Fibroblast of upper back skin (primary cell): ENCODE data around the gene MAP4.
"Not testable (repeated sequence)": the region's sequence is repeated elsewhere in the genome, so short reads cannot be mapped to it uniquely, and the experiment has no call there.

Experiments
- DNase-seq: peaks from one replicate; pipeline ENCODE4 v3.0.0-alpha.2; 2013

Gene MAP4, protein sequence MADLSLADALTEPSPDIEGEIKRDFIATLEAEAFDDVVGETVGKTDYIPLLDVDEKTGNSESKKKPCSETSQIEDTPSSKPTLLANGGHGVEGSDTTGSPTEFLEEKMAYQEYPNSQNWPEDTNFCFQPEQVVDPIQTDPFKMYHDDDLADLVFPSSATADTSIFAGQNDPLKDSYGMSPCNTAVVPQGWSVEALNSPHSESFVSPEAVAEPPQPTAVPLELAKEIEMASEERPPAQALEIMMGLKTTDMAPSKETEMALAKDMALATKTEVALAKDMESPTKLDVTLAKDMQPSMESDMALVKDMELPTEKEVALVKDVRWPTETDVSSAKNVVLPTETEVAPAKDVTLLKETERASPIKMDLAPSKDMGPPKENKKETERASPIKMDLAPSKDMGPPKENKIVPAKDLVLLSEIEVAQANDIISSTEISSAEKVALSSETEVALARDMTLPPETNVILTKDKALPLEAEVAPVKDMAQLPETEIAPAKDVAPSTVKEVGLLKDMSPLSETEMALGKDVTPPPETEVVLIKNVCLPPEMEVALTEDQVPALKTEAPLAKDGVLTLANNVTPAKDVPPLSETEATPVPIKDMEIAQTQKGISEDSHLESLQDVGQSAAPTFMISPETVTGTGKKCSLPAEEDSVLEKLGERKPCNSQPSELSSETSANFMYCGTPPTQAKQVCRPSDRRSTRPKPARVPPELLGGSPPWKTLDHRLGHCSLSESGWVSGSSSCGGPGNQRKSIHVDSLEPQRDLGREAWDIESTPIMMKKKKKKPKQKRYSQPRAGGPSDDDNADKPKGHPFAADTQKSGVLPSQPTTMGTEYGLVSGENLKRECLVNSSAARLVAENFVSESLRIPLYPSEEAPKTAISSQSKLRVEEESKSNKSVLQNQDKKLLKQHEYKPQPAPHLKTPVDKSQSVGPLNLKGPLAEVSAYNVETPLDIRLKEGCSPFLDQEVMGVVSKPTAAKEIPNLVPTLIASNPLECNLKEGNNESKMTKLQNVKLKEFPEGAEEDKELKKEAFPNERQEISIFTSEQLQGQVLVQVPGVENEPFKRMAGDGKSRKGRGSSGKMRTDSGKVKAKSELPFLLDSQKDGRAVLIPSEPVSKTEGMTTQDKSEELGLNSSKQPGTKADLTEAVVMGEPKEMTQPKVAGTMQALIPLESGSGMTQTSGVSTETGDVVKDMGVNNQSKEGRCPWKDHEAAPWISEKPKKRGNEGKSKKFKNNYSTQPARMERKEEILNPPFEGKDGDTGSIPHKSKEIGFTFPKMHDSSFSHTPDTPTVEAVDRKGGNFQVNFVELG (N-terminal part only)

DNA sequence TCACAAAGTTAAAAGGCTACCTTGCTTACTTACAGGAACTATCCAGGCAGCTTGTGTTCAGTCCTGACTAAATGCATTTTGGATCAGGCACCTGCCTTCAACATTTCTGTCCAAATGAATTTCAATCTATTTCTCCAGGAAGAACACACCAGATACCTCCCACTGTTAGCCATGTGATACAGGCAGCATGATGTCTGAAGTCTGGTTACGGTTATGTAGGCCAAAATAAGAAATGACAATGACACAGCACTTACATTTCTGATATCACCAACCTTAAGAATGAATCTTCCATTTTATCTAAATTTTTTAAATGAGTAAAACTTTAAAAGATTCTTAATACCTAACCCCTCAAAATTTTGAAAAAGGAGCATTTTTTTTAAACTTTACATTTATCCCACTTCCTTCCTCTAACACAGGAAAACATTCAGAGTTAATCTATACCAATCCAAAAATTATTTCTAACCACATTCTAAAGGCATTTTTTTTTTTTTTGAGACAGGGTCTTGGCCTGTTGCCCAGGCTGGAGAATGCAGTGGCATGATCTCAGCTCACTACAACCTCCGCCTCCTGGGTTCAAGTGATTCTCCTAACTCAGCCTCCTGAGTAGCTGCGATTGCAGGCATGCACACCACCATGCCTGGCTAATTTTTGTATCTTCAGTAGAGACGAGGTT is at the start of gene MAP4:
MAP4 (minus strand) TSS at position 116 of the 673 bp plus-strand sequence. CDS start 17,556 bp downstream, outside the sequence.
- DNase-seq = peak; percentile 74

DNA sequence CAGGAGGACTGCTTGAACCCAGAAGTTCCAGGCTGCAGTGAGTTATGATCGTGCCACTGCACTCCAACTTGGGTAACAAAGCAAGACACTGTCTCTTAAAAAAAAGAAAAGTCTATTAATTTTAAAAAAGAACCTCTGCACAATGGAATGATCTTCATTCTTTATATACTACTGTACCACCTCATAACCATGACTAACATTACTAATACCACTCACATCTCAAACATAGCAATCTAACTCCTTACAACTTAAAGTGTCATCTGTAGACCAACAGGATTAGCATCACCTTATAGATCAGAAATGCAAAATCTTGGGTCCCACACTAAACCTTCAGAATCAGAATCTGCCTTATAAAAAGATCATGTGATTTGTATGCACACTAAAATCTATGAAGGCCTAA is 48.8 kb upstream of the MAP4 start:
- DNase-seq = peak; percentile 25

DNA sequence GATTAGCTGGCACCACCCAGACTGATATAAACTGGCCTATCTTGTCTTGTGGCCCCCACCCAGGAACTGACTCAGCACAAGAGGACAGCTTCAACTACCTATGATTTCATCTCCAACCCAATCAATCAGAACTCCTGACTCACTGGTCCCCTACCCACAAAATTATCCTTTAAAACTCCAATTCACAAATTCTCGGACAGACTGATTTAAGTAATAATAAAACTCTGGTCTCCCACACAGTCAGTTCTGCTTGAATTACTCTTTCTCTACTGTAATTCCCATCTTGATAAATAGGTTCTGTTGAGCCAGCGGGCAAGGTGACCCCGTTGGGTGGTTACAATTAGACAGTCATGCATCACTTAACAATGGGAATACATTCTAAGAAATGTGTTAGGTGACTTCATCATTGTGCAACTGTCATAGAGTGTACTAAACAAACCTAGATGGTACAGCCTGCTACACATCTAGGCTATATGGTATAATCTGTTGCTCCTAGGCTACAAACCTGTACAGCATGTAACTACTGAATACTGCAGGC is 48.1 kb upstream of the MAP4 start:
- peak; percentile 28 for DNase-seq

DNA sequence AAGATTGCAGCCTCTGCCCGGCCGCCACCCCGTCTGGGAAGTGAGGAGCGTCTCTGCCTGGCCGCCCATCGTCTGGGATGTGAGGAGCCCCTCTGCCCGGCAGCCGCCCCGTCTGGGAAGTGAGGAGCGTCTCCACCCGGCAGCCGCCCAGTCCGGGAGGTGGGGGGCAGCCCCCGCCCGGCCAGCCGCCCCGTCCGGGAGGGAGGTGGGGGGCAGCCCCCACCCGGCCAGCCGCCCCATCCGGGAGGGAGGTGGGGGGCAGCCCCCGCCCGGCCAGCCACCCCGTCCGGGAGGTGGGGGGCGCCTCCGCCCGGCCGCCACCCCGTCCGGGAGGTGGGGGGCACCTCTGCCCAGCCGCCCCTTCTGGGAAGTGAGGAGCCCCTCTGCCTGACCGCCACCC is 45.4 kb upstream of the MAP4 start:
- not testable (repeated sequence) for DNase-seq

DNA sequence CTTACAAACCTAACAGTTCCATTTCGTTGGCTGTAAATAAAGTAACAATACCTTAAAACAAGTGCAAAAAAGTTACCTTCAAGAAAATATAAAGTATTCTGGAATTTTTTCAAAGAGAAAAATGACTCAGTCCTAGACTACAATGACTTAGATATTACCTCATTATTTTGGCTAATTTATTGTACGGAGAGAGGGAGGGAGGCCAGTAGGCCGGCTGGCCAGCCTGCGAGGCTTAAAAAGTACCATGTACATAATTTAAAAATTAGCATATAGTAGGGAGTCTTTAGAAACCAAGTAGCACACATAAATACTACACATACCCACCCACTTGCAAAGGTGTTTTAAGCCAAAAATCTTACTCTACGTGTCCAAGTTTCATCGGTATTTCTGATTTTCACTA is 41.9 kb upstream of the MAP4 start:
- DNase-seq = no peak

DNA sequence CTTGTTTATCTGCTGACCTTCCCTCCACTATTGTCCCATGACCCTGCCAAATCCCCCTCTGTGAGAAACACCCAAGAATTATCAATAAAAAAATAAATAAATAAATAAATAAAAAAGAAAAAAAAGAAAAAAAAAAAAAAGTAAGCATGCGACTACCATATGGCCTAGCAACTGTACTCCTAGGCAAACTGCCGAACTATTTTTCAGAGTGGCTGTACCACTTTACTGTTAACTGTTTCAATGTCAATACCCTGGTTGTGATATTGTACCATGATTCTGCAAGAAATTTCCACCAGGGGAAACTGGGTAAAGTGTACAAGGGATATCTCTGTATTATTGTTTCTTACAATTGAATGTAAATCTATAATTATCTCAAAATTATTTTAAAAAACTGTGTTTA is 41.3 kb upstream of the MAP4 start:
- no peak for DNase-seq

DNA sequence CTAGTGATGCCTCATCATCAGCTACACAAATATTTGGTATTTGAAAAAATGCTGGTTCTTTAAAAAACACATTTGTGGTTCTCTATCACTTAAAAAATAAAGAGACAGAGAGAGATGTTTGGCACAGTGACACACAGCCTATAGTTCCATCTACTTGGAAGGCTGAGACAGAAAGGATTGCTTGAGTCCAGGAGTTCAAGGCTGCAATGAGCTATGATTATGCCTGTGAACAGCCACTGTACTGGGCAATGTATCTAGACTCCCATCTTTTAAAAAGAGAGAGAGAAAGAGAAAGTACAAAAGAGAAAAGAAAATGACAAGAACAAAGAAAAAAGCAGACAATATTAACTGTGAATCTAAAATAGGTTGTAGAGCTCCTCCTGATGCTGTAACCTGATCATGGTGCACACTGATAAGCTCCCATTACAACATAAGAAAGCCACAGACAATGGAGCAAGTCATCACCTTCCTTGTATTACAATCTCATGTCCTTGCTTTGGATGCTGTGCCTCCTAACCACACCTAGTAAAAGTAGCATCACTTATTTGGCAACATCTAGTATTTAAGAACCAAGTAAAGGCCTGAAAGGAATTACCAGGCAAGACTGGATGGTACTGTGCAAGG is 31.7 kb upstream of the MAP4 start:
- no peak for DNase-seq

DNA sequence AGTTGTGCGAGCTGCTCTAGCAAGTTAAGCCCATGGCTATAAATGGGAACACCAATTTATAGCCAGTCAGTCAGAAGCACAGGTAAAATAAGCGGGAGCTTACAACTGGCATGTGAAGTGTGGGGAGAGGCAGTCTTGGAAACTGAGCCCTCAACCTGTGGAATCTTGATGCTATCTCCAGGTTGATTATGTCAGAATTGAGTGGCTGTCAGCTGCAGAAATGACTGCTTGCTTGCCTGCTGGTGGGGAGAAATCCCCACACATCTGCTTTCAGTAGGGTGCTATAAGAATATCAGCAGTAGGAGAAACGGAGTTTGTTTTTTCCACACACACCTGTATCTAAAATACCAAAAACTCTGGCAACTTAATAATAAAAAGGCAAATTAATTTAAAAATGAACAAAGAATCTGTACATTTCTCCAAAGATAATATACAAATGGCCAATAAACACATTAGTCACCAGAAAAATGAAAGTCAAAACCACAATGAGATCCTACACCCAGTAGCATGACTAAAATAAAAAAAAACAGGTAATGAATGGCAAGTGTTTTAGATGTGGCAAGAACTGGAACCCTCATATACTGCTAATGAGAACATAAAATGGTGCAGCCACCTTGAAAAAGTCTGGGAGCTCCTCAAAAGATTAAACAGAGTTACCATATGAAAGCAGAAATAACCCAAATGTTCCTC is 26.0 kb upstream of the MAP4 start:
- DNase-seq = no peak

DNA sequence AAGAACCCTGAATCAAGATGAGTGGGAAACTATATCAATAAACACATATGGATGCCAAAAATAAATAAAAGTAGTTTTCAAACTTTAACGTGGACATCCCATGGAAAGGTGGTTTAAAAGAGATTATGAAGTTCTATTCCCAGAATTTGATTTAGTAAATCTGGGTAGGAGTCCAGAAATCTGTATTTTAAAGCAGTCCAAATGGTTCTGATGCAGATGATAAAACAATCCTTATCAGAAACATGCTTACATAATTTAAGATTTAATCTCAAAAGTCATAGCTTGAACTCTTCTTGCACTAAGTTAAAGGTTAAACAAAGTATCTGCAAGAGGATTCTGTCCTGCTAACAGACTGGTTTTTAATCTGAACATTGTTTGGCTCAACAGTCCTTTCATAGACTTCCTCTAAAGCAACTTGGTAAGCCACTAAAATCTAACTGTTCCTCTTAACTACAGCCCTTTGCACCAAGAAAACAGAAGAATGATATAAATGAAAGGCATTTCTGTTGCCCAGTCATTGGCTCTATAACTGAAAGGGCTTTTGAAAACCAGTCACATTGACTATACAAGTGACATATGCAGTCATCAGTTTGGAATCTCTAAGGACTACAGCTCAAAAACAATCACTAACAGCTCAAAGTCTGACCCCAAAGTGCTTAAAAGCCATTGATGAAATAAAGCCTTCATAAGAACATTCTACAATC is 23.4 kb upstream of the MAP4 start:
- peak; percentile 76 for DNase-seq

DNA sequence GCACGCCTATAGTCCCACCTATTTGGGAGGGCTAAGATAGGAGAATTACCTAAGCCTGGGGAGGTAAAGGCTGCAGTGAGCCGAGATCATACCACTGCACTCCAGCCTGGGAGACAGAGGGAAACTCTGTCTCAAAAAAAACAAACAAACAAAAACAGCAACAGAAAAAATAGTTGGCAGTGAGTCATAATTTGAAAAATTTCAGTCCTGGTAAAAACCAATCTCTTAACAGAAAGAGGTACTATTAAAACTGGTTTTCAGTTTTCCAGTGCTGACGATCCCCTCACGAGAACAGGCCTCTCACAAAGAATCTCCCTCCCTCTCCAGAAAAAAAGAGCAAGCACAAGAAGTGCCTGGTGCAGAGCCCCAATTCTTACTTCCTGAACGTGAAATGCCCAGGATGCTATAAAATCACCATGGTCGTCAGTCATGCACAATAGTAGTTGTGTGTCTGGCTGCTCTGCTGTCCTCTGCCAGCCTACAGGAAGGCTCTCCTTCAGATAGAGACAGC is 22.8 kb upstream of the MAP4 start:
- no peak for DNase-seq

DNA sequence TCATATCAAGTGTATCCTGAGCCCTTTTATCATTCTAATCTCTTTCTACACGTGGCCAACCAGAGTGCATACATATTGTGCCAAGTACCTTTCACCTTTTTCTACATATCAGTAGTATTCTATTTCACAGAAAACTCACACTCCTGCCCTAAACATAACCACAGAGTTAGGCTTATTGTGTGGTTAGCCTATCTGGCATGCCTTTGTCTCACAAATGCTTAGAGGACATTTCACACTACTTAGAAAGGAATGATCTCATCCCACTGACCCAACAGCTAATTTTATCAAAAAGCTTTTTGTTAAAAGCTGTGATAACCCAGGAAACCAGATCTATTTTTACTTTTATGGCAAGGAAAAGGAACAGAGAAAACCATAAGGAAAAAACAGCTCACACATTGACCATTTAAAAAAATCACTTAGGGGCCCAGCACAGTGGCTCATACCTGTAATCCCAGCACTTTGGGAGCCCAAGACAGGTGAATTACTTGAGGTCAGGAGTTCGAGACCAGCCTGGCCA is 17.8 kb upstream of the MAP4 start:
- DNase-seq = peak; percentile 71

DNA sequence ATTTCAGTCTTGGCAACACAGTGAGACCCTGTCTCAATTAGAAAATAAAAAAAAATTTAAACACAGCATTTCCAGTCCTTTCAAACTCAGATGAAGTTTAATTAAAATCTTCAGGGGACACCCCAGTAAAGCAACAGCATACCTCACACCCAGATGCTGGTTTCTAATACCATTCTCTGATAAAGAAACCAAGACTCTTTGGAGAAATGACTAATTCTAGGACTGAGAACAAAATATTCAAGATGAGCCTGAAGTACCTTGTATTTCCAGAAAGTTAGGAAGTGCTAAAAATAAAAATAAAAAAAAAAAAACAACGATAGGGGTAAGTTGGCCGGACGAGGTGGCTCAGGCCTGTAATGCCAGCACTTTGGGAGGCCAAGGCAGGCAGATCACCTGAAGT is 14.0 kb upstream of the MAP4 start:
- DNase-seq = no peak

DNA sequence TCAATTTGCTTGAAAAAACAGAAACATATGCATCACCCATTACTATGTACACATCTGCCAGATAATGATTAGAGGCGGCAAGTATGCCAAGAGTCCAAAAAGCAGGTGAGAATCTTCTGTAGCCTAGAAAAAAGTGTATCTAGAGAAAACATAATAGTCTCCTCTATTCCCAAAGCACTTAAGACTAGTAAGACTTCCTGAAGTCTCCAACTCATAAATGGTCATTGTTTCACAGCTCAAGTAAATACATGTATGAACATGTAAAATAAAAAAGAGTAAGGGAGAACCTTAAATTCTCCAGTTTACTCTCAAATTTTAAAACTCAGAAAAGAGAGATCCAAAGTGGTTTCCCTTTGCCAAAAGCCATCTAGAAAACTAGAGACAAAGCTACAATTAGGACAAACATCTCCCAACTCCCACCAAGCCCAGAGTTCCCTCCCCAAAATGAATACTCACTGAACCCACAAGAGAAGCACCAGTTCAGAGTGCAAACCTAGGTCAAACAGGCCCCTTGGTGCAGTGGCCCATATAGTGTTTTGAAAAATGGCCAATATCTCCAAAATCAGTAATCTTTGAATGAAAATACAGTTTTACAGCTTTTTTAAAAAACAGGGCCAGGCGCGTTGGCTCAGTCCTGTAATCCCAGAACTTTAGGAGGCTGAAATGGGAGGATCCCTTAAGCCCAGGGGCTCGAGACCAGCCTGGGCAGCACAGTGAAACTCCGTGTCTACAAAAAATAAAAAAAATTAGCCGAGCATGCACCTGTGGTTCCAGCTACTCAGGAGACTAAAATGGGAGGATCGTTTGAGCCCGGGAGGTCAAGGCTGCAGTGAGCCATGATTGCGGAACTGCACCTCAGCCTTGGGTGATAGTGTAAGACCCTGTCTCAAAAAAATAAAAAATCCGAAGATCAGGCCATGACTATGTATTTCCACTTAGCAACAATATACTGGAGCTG is 11.0 kb upstream of the MAP4 start:
- no peak for DNase-seq

DNA sequence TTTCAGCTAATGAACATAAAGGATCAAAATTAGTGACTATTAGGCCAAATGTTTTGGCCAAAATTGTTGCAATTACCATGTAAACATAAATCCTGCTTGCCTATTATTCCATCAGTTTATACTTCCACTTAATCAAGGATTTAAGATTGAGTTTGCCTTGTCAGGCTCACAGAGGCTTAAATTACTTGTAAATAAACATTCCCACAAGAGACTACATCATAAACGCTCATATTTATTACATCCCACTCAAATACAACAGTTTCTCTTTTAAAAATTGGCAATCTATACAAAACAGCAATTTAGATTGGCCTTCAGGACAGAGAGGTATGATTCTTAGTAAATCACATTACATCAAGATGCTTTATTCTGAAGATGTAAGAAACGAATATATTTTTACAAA is 9.9 kb upstream of the MAP4 start:
- DNase-seq = no peak

DNA sequence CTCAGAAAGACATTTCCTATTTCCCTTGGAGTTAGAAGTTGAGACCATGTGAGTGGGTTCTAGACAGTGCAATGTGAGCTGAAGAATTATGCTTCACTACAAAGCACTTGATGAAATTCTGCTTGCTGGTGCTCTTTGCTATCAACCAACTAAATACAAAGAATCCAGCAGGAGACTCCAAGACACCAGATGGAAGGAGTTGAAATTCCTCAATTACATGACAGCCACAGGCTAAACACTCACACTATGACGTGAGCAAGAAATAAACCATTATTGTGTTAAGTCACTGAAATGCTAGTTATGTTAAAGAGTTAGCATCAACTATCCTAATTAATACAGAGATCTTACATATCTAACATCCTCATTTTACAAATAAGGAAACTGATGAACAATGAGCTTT is 8.2 kb upstream of the MAP4 start:
- peak; percentile 18 for DNase-seq

DNA sequence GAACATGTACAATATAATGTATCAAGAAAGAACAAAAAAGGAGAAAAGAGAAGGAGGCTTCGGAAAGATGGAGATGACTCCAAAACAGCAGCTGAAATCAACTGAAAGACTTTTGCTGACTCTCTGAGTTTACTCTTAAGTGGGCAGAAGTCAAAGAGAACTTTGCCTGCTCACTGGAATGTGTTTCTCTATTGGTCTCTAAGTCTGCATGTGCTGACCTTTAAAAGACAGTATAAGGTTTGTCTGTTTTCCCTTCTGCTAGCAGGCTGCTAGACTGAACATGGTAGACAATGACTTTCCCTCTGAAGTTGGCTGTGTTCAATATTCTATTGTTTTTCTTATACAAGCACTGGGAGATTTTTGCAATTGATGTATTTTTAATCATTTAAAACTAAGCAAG is 7.2 kb upstream of the MAP4 start:
- DNase-seq = no peak

DNA sequence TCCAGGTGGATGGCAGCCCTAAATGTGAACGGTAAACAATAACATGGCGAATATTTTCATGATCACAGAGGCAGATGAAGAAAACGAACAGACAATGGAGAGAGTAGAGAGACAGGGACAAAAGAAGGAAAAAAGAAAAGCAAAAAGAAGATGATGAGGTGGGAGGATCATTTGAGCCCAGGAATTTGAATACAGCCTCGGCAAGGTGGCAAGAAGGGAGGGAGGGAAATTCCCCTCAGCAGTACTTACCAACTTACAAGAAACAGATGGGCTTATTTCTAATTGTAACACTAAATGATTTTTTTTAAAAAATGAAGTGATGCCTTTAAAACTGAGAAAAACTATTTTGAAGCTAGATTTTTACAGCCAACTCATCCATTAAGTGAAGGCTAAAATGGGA is 6.0 kb upstream of the MAP4 start:
- no peak for DNase-seq

DNA sequence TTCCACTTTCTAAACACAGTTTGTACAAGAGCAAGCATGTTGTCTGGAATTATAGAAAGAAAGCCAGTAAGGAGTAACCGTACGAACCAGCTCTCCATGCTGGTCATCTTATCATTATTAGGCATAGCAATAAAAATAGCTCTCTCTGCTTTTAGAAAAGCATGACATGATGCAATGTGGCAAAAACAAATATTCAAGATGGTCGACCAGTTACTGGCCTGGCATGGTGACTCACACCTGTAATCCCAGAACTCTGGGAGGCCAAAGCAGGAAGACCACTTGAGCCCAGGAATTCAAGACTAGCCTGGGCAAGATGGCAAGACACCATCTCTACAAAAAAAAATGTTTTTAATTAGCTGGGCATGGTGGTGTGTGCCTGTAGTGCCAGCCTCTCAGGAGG is 2.6 kb upstream of the MAP4 start:
- DNase-seq = peak; percentile 73
